ENCODE results near the gene RMC1. TPM values are rescaled to one million over a fixed set of nuclear protein-coding genes. Genes with fewer than 3 reads are reported as not detected.
A peak's percentile ranks its signal among the peaks of the same experiment; 100 is the strongest.
"Not testable (repeated sequence)": the region's sequence is repeated elsewhere in the genome, so short reads cannot be mapped to it uniquely, and the experiment has no call there.

The RMC1 gene
- total RNA-seq, 3 donors from 2014 or later, result 36.3 to 47.6 (median 41.9) TPM

DNA sequence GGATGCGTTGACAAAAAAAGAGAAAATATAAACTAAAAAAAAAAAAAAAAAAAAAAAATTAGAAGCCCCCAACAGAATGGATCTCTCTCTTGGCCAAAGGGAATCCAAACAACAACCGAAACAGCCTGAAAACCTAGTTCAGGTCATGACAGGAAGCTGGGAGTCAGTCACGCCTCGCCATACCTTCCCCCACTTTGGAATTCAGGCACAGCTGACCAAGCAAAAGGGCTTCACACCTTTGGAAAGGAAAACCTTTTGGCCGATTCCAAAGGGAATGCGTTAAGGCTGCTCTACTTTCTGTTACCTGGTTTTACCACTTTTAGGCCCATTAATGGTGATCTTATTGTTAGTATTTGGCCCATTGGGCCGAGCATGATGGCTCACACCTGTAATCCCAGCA, 17.9 kb upstream of the RMC1 start:
- peaks cover 10% of the 10 kb centered on the region for H3K36me3 Mint-ChIP-seq (ENCODE audit: insufficient read depth)
- DNase-seq (no peak), ATAC-seq (no peak)
- H3K4me1 Mint-ChIP-seq (ENCODE audit: low read depth), result peaks cover 26% of the 10 kb centered on the region
- H3K27me3 Mint-ChIP-seq (ENCODE audit: low read depth), result no peaks in the 10 kb centered on the region
- H3K9me3 Mint-ChIP-seq, result no peaks in the 10 kb centered on the region
- no peak overlapping the region for H3K4me3 Mint-ChIP-seq

DNA sequence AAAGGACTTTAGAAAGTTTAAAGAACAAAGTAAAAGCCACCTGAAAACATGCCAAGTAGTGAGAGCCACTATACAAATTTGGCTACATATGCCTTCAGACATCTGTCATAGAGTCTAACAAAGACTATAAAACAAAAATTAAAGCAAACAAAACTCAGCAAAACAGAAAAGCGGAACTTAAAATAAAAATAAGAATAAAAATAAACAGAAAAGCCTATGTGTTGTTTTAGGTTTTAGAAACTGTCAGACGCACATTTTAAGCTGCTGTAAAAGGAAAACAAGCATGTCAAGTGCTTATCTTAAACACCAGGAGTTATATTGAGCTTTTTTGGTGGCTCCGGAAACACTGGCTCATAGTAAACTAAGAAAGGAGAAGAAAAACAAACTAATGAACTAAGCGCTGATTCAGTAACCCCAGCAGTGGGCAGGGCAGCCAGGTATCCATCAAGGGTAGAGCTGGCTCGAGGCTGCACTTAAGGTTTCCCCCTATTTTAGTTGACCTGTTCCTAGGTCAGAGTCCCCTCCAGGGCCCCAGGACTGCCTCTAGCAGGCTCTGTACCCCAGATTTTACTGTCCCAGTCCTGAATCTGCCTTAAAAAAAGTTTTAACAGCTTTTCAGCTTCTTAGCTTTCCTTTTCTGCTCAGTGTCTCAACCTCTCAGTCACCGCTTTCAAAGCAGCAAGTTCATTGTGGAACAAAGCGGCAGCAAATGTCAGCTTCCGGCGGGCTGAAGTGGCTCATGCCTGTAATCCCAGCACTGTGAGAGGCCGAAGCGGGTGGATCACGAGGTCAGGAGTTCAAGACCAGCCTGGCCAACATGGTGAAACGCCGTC, 15.4 kb upstream of the RMC1 start:
- DNase-seq (peak; percentile 29), ATAC-seq (peak; percentile 83 to 85)
- Mint-ChIP-seq H3K27me3 (ENCODE audit: low read depth) (no peaks in the 10 kb centered on the region), H3K9me3 (no peaks in the 10 kb centered on the region), H3K36me3 (ENCODE audit: insufficient read depth) (peaks cover 3% of the 10 kb centered on the region), H3K4me3 (peak overlapping the region; percentile 54), H3K4me1 (ENCODE audit: low read depth) (peaks cover 26% of the 10 kb centered on the region)

- not testable (repeated sequence) for ATAC-seq; H3K36me3 Mint-ChIP-seq (ENCODE audit: insufficient read depth); H3K27me3 Mint-ChIP-seq (ENCODE audit: low read depth); H3K4me3 Mint-ChIP-seq; DNase-seq; H3K9me3 Mint-ChIP-seq
- H3K4me1 Mint-ChIP-seq (ENCODE audit: low read depth), result peaks cover 22% of the 10 kb centered on the region
These were observed 13.7 kb upstream of the RMC1 start for GRCh38 chr18:23489586-23489985.

DNA sequence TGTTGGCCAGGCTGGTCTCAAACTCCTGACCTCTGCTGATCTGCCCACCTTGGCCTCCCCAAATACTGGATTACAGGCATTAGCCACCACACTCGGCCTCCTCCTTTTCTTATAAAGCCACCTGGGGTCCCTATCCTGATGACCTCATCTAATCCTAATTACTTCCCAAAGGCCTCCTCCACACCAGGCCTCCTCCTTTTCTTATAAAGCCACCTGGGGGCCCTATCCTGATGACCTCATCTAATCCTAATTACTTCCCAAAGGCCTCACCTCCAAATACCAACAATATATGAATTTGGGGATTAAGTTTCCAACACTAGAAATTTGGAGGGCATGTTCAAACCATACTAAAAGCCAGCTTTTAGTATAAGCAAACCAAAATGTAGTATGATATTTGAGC, 9.7 kb upstream of the RMC1 start:
- no peak overlapping the region for H3K4me3 Mint-ChIP-seq

DNA sequence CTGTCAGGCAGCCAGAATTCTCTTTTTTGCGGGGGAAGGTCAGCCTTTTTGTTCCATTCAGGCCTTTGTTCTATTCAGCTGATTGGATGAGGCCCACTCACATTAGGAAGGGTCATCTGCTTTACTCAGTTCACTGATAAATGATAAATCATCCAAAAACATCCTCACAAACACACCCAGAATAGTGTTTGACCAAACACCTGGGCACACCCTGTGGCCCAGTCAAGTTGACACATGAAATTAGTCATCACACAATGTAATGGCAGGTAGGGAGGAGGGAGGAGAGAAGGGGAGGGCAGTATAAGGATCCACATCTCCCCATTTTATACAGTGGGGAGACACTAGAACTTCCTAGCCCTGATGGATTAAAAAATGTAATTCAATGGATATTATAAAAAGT, 8.3 kb upstream of the RMC1 start:
- no peaks in the 10 kb centered on the region for H3K9me3 Mint-ChIP-seq
- no peaks in the 10 kb centered on the region for H3K36me3 Mint-ChIP-seq (ENCODE audit: insufficient read depth)
- H3K4me1 Mint-ChIP-seq (ENCODE audit: low read depth), result peaks cover 19% of the 10 kb centered on the region
- ATAC-seq (no peak), DNase-seq (no peak)
- no peaks in the 10 kb centered on the region for H3K27me3 Mint-ChIP-seq (ENCODE audit: low read depth)
- H3K4me3 Mint-ChIP-seq, result no peak overlapping the region

More for the DNA sequence above, 9.7 kb upstream of the RMC1 start:
- H3K9me3 Mint-ChIP-seq, result no peaks in the 10 kb centered on the region
- ATAC-seq, result no peak
- no peaks in the 10 kb centered on the region for H3K27me3 Mint-ChIP-seq (ENCODE audit: low read depth)
- H3K36me3 Mint-ChIP-seq (ENCODE audit: insufficient read depth), result no peaks in the 10 kb centered on the region
- no peak for DNase-seq
- H3K4me1 Mint-ChIP-seq (ENCODE audit: low read depth), result peaks cover 10% of the 10 kb centered on the region

DNA sequence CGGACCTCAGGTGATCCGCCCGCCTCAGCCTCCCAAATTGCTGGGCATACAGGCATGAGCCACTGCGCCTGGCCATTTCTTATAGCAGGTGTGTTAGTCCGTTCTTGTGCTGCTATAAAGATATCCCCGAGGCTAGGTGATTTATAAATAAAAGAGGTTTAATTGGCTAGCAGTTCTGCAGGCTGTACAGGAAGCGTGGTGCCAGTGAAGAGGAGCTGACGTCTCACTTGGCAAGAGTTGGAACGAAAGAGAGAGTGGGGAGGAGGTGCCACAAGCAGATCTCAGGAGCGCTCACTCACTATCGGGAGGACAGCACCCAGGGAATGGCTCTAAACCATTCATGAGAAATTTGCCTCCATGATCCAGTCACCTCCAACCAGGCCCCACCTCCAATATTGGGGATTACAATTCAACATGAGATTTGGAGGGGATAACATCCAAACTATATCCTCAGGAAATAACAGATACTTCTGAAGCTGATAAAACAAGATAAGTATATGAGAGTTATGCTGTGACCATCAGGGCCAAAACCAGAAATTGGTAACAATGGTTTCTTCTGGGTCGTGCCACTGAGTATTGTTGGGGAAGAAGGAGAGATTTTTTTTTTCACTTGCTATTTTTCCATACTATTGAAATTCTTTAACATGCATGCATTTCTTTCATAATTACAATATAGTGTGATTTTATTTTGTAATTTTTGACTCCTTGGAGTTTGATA, 7.4 kb upstream of the RMC1 start:
- H3K27me3 Mint-ChIP-seq (ENCODE audit: low read depth), result no peaks in the 10 kb centered on the region
- peaks cover 17% of the 10 kb centered on the region for H3K4me1 Mint-ChIP-seq (ENCODE audit: low read depth)
- no peaks in the 10 kb centered on the region for H3K36me3 Mint-ChIP-seq (ENCODE audit: insufficient read depth)
- DNase-seq (no peak), ATAC-seq (no peak)
- H3K4me3 Mint-ChIP-seq, result no peak overlapping the region
- no peaks in the 10 kb centered on the region for H3K9me3 Mint-ChIP-seq

GRCh38 chr18:23498117-23498516, 5.2 kb upstream of the RMC1 start:
- H3K4me1 Mint-ChIP-seq (ENCODE audit: low read depth), result peaks cover 26% of the 10 kb centered on the region
- no peaks in the 10 kb centered on the region for H3K36me3 Mint-ChIP-seq (ENCODE audit: insufficient read depth)
- no peak for DNase-seq
- no peak overlapping the region for H3K4me3 Mint-ChIP-seq
- no peak for ATAC-seq
- no peaks in the 10 kb centered on the region for H3K27me3 Mint-ChIP-seq (ENCODE audit: low read depth)
- H3K9me3 Mint-ChIP-seq, result no peaks in the 10 kb centered on the region

GRCh38 chr18:23498877-23499276, 4.4 kb upstream of the RMC1 start:
- H3K9me3 Mint-ChIP-seq, result no peaks in the 10 kb centered on the region
- ATAC-seq (peak; percentile 31 to 35), DNase-seq (peak; percentile 64)
- peaks cover 26% of the 10 kb centered on the region for H3K4me1 Mint-ChIP-seq (ENCODE audit: low read depth)
- no peaks in the 10 kb centered on the region for H3K27me3 Mint-ChIP-seq (ENCODE audit: low read depth)
- no peak overlapping the region for H3K4me3 Mint-ChIP-seq
- H3K36me3 Mint-ChIP-seq (ENCODE audit: insufficient read depth), result no peaks in the 10 kb centered on the region

DNA sequence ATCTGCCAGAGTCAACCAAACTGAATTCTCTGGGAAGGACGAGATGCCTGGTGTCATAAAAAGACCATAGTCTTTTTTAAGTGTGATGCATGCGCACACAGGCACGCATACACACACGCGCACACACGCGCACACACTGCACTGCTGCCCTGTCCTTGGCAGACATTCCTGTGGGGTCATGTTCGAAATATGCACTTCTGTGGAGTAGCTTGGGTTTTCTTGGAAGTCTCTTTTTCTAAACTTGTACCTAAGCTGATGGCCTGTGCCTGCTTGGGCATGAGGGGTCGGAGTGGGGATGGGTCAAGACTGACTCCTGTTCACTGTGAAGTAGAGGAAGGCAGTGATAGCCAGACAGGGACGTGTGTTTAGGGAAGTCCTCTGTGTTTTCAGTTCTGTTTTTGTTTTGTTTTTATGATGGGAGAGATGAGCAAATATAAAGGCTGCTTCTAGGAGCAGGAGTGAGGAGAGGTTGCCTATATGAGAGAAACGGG, 4.0 kb upstream of the RMC1 start:
- H3K9me3 Mint-ChIP-seq, result no peaks in the 10 kb centered on the region
- H3K36me3 Mint-ChIP-seq (ENCODE audit: insufficient read depth), result no peaks in the 10 kb centered on the region
- ATAC-seq, result no peak
- no peak overlapping the region for H3K4me3 Mint-ChIP-seq
- H3K27me3 Mint-ChIP-seq (ENCODE audit: low read depth), result no peaks in the 10 kb centered on the region
- no peak for DNase-seq
- H3K4me1 Mint-ChIP-seq (ENCODE audit: low read depth), result peaks cover 29% of the 10 kb centered on the region

DNA sequence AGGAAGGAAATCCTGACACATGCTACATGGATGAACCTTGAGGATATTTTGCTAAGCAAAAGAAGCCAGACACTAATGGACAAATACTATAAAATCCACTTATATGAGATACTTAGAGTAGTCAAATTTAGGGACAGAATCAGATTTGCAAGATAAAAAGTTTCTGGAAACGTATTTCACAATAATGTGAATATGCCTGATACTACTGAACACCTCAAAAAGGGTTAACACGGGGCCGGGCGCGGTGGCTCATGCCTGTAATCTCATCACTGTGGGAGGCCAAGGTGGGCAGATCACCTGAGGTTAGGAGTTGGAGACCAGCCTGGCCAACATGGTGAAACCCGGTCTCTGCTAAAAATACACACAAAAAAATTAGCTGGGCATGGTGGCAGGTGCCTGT, 1.7 kb upstream of the RMC1 start:
- ATAC-seq, result no peak
- no peak for DNase-seq
- Mint-ChIP-seq H3K4me1 (ENCODE audit: low read depth) (peaks cover 42% of the 10 kb centered on the region), H3K27me3 (ENCODE audit: low read depth) (no peaks in the 10 kb centered on the region), H3K4me3 (no peak overlapping the region), H3K36me3 (ENCODE audit: insufficient read depth) (peaks cover 7% of the 10 kb centered on the region), H3K9me3 (no peaks in the 10 kb centered on the region)

DNA sequence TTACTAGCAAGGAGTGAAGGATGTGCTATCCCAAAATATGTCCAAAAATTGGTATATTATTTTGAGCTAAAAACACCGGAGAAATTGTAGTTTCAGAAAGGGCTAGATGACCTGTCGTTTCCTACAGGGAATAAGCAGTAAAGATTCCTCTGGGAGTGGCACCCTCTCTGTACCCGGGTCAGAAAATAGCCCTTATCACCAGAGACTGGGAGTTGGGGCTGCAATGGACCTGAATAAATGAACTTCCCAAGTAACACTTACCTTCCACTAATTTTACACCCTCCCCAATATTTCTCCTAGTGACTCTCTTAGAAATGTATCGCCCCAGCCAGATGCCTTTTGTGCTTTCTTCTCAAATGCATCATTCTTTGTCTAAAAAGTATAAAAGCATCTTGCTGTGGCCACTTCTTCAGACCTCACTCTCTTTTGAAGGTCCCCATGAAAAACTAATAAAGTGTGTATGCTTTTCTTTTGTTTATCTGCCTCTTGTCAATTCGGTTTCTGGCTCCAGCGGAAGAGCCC, 734 bp upstream of the RMC1 start:
- no peak for ATAC-seq
- no peaks in the 10 kb centered on the region for H3K27me3 Mint-ChIP-seq (ENCODE audit: low read depth)

DNA sequence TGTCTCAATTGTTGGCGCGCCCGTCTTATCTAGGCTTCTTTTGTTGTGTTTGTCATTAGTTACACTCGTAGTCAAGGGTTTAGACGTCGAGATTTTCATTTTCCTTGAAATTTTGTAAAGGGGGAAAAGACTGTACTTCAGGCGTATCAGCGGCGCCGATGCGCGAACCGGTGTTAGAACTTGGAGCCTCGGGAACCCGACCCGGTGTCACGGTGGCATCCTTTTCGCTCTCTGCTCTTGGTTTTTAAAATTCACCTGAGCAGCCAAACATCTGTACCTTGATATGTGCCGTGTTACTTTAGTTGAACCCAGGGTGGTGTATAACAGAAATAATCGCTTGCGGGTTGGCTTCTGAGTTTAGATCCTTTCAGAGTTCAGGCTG, 643 bp downstream of the RMC1 start:
- DNase-seq (no peak), ATAC-seq (no peak)
- peaks cover 23% of the 10 kb centered on the region for H3K36me3 Mint-ChIP-seq (ENCODE audit: insufficient read depth)
- H3K4me3 Mint-ChIP-seq, result peak overlapping the region; percentile 89
- no peaks in the 10 kb centered on the region for H3K9me3 Mint-ChIP-seq
- peaks cover 52% of the 10 kb centered on the region for H3K4me1 Mint-ChIP-seq (ENCODE audit: low read depth)
- H3K27me3 Mint-ChIP-seq (ENCODE audit: low read depth), result no peaks in the 10 kb centered on the region

More for the DNA sequence above, 734 bp upstream of the RMC1 start:
- Mint-ChIP-seq H3K4me1 (ENCODE audit: low read depth) (peaks cover 49% of the 10 kb centered on the region), H3K9me3 (no peaks in the 10 kb centered on the region), H3K36me3 (ENCODE audit: insufficient read depth) (peaks cover 13% of the 10 kb centered on the region), H3K4me3 (peak overlapping the region; percentile 85)
- DNase-seq, result no peak

DNA sequence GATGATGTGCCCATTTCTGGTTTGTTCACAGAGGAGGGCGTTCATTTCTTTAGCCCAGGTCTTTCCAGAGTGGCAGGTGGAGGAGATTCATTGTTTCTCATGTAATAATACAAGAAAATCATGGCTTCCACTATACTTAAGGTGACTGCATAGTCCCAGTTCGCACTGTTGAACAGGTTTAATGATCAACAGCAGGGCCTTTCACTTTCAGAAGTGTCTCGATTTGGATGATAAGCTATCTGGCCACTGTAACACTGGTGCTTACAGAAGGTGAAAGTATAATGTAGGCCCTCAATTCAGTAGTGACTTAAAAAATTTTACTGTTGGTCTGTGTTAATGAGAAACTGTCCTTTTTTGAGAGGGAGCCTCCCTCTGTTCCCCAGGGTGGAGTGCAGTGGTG, 1.4 kb downstream of the RMC1 start:
- no peak for DNase-seq
- Mint-ChIP-seq H3K36me3 (ENCODE audit: insufficient read depth) (peaks cover 23% of the 10 kb centered on the region), H3K27me3 (ENCODE audit: low read depth) (no peaks in the 10 kb centered on the region), H3K4me1 (ENCODE audit: low read depth) (peaks cover 46% of the 10 kb centered on the region), H3K4me3 (peak overlapping the region; percentile 89), H3K9me3 (no peaks in the 10 kb centered on the region)
- peak; percentile 10 to 17 for ATAC-seq

DNA sequence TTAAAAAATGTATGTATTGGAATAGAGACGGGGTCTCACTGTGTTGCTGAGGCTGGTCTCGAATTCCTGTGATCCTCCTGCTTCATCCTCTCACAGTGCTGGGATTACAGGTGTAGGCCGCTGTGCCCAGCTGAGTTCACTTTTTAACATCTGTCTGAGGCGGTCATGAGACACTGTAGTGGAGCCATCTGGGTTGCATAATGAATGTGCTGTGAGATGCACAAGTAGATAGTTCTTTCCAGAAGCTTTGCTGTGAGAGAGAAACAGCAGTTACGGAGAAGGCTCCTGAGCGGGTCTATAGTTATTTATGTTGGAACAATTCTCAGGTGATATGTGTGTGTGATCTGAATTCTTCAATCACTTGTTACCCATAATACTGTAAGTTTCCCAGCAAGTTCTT, 3.1 kb downstream of the RMC1 start:
- no peak overlapping the region for H3K4me3 Mint-ChIP-seq
- ATAC-seq, result no peak
- H3K9me3 Mint-ChIP-seq, result no peaks in the 10 kb centered on the region
- peaks cover 47% of the 10 kb centered on the region for H3K4me1 Mint-ChIP-seq (ENCODE audit: low read depth)
- no peak for DNase-seq
- H3K27me3 Mint-ChIP-seq (ENCODE audit: low read depth), result no peaks in the 10 kb centered on the region
- H3K36me3 Mint-ChIP-seq (ENCODE audit: insufficient read depth), result peaks cover 33% of the 10 kb centered on the region
